ENCODE results near the gene NKD1.

NKD1 gene

GRCh38 chr16:50679676-50680555 is 131.7 kb downstream of the NKD1 start:
- Histone ChIP-seq H3K36me3 (no peaks in the 10 kb centered on the region), H3K27me3 (no peaks in the 10 kb centered on the region), H3K9me3 (no peaks in the 10 kb centered on the region), H3K4me3 (ENCODE audit: low read depth, low read length) (no peak overlapping the region), H3K4me1 (no peaks in the 10 kb centered on the region)
- TF ChIP-seq CTCF (IDR thresholded peaks at IDR 0.05; ENCODE audit: low read depth, low read length) = no peak
- no peak for DNase-seq

- TF ChIP-seq CTCF (IDR thresholded peaks at IDR 0.05; ENCODE audit: low read depth, low read length) = no peak
- H3K4me3 ChIP-seq (ENCODE audit: low read depth, low read length) = no peak overlapping the region
- no peaks in the 10 kb centered on the region for H3K4me1 ChIP-seq
- DNase-seq = no peak
- no peaks in the 10 kb centered on the region for H3K27me3 ChIP-seq
- H3K36me3 ChIP-seq = no peaks in the 10 kb centered on the region
- no peaks in the 10 kb centered on the region for H3K9me3 ChIP-seq
Measured at GRCh38 chr16:50680556-50680893, 132.3 kb downstream of the NKD1 start.

- Histone ChIP-seq H3K36me3 (no peaks in the 10 kb centered on the region), H3K4me1 (no peaks in the 10 kb centered on the region), H3K4me3 (ENCODE audit: low read depth, low read length) (no peak within 1 kb of the TSS), H3K27me3 (no peaks in the 10 kb centered on the region), H3K9me3 (no peaks in the 10 kb centered on the region)
- no peak for DNase-seq
- no peak for TF ChIP-seq CTCF (IDR thresholded peaks at IDR 0.05; ENCODE audit: low read depth, low read length)
Measured at GRCh38 chr16:50681021-50681885, 133.1 kb downstream of the NKD1 start, which contains the start of gene SNX20. Gene SNX20 (minus strand): TSS chr16:50681312. CDS start chr16:50677526, 3,786 bp downstream.

- DNase-seq = no peak
- no peak for TF ChIP-seq CTCF (IDR thresholded peaks at IDR 0.05; ENCODE audit: low read depth, low read length)
- H3K36me3 ChIP-seq = no peaks in the 10 kb centered on the region
- no peaks in the 10 kb centered on the region for H3K27me3 ChIP-seq
- no peak overlapping the region for H3K4me3 ChIP-seq (ENCODE audit: low read depth, low read length)
- H3K4me1 ChIP-seq = no peaks in the 10 kb centered on the region
- no peaks in the 10 kb centered on the region for H3K9me3 ChIP-seq
Measured at GRCh38 chr16:50683689-50684374, 135.6 kb downstream of the NKD1 start.

GRCh38 chr16:50684823-50685461 is 136.7 kb downstream of the NKD1 start:
- DNase-seq = no peak
- no peaks in the 10 kb centered on the region for H3K27me3 ChIP-seq
- H3K4me1 ChIP-seq = no peaks in the 10 kb centered on the region
- no peak overlapping the region for H3K4me3 ChIP-seq (ENCODE audit: low read depth, low read length)
- H3K9me3 ChIP-seq = no peaks in the 10 kb centered on the region
- no peak for TF ChIP-seq CTCF (IDR thresholded peaks at IDR 0.05; ENCODE audit: low read depth, low read length)
- no peaks in the 10 kb centered on the region for H3K36me3 ChIP-seq

Data from BE2C (cell line).